HG03457 (cell line): ENCODE measurements around the gene HDAC4.

ENCODE experiments used
- ATAC-seq: cut with Tn5 transposase; IDR thresholded peaks from one replicate; pipeline ENCODE4 v1.9.1; 2021; ENCODE audit warnings: moderate number of reproducible peaks; ENCODE audit not compliant: unreplicated experiment

The HDAC4 gene

DNA sequence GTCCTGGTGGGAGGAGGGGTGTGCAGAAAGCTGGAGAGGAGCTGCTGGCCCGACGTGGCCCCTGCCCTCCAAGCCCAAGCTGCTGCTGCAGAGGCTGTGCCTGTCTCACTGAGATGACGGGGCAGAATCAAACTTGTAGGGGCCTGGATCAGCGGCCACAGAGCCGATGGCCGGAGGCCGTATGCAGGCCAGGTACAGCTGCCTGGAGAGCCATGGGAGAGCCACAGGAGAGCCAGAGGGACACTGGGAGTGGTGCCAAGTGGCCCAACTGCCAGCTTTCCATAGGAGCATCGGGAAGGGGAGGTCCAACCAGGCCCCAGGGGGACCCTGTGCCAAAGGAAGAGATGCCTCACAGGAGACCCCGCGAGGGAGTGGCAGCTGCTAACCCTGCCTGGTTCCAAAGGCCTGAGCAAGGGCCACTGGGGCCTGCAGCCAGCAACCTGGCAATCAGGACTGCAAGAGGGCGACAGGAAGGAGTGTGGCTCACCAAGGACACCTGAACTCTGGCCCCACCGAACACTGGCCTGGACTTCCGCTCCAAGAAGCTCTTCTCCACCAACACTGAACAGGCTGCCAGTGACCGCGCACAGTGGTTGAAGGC, 70.7 kb downstream of the HDAC4 start:
- no peak for ATAC-seq

DNA sequence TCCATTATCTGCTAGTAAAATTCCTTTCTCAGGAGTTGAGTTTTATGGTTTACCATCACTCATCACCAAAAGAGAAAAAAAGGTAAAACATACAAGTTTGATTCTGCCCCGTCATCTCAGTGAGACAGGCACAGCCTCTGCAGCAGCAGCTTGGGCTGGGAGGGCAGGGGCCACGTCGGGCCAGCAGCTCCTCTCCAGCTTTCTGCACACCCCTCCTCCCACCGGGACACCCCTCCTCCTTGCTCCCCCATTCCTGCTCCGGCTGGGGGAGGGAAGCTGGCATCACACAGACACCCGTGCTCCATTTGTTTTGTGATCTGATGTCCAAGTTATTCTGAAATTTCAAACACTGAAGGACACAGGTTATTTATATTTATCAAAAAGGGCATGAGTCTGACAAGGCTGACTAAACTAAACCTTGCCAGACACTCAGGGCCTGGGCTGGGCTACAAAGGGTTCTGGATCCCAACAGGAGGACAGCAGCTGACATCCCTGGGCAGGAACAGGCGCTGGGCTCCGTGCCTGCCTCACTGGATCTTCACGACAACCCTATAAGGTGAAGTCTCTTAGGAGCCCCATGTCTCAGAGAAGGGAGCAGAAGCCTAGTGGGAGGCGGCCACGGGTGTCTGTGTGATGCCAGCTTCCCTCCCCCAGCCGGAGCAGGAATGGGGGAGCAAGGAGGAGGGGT, 71.4 kb downstream of the HDAC4 start:
- no peak for ATAC-seq

DNA sequence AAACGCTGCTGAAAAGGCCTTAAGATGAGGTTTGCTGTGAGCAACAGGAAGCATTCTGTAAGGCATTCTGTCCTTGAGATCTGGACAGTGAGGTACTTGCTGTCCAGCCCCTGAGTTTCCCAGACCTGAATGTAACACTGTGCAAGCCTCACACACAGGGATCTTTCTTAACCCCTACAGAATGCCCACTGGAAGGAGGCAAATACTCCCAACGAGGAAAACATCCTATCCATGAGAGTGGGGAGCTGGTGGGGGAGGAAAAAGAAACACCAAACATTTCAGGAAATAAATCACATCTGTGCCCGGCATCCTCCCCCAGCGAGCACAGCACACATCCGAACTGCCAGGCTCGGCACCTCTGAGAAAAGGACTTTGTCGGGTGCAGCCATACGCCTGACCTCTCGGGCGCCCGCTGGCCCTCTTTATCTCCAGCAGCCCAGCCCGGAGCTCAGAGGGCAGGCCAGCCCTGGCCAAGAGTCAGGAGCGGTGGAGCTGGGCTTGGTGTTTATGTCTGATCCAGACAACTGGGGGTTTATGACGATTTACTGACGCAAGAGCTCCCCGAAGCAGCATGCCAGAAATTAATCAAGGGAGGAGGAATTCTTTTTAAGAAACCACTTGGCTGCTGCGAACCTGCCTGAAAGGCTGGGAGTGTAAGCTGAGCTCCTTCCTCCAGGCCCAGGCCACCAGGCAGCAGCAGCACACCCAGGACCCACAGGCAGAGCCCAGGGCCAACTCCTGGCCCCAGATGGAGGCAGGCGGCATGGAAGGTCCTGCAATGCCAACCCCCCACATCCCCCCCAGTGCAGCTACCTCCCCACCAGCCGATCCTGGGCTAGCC, 72.2 kb downstream of the HDAC4 start:
- no peak for ATAC-seq

DNA sequence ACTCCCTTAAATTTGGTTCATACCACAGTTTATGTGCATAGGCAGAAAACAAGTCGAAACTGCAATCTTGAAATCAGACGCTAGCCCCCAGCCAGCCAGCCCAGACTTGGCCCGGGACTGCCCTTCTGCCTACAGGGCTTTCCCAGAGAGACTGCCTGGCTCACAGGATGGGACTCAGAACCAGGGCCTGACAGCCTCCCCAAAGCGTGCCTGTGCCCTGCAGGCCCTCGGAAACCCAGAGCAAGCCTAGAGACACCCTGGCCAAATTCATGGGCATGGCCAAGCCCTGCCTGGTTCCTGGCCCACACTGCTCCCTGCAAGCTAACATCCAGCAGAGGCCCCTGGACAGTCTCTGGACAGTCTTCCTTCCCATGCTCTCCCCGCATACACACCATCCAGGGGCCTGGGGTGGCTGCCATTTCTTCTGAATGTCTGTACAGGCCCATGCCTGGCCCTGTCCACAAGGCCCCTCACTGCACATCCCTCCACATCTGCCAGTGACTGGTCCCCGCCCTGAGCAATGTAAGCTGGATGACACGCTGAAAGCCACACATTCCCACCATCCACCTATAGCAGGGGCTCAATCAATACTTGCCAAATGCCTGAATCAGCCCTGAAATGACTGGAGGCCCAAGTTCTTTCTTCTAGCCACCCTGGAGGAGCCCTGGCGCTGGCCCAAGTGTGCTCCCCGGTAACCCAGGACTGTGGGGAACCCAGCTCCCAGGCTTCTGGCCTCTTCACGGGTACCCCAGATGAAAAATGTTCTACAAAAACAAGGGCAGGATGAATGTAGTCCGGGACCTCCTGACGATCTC, 73.1 kb downstream of the HDAC4 start:
- peak; percentile 27 for ATAC-seq

DNA sequence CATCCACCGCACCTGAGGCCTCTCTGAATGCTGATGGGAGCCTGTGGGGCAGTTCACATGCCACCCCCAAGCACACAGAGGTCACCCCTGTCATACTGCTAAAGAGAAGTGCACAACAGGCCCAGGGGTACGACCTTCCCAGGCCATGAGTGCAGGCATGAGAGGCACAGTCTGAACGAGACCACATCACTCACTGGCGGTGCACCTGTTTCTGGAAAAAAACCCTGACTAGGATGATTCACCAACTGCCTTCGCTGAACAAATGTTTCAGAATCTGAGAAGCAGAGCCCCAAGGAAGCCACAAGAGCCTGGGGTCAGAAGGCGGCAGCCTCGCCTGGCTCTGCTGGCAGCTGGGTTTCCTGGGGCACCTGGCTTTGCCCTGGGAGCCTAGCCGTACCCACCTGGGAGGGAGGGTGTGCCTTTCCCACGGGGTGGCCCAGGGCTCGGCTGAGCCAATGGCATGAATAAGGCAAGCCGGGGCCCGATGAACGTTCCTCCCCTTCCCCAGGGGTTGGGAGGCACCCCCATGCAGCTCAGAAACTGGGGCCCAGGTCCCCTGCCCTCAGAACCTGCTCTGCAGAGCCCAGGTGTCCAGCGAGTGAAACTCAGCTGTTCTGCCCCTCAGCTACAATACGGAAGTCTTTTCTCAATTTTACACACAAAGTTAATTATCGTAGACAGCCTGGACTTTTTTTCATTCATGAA, 73.8 kb downstream of the HDAC4 start:
- ATAC-seq, result peak; percentile 52

DNA sequence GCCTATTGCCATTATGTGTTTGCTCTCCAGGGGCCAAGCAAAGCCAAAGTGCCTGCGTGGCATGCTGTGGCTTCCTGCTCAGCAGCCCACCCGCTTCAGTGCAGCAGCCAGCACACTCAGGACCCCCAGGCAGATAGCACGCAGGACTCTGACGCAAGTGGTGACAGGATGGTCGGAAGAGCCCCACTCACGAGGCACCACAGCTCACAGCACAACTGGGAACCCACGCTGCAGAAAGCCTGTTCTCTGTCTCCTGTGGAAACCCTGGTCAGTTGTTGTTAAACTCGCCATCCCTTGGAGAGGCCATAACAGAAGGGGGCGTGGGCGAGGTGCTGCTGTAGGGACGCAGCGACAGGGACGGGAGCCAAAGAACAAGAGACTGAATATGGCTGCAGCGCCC, 76.4 kb downstream of the HDAC4 start:
- no peak for ATAC-seq

DNA sequence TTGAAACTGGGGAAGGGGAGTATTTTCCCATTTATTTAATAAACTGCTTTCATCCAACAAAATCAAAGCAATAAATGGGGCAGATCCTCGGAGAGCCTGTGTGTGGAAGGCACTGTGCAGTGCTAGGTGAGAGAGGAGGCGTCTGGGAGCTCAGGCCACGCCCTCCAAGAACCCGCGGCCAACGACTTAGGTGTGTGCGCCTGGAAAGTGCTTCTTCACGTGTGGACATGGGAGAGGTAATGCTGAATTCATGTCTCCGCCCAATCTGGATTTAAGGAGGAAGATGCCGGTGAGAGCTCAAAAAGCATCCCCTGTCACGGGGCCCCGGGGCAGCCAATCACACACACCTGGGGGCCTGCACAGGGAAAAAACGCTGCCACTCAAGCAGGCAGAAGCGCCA, 77.4 kb downstream of the HDAC4 start:
- ATAC-seq, result no peak

DNA sequence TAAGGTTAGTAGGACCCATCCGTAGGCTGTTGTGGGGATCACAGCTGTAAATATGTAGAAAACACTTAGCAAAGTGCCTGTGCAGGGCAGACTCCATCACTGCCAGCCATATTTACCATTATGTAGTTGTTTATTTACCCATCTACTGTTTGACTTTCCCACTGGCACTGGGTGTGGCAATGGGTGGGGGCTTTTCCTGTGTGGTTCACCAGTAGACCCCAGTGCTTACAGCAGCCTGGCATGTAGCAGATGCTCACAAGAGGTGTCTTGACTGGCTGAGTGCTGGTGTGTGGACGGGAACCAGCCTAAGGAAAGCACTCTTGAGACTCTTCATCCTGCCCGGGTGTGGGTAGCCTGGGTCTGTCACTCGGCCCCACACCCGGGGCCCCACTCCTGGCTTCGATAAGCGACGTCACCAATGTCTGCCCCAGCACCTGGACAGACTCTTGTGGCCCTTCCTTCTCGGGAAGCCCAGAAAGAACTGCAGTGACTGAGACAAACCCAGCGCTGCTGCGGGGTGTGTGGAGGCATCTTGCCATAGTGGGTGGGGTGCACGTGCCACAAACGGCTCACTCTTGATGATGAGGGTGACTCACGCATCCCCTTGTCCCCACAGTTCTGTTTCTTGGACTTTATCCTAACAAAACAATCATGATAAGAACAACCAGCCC, 78.3 kb downstream of the HDAC4 start:
- ATAC-seq, result no peak

DNA sequence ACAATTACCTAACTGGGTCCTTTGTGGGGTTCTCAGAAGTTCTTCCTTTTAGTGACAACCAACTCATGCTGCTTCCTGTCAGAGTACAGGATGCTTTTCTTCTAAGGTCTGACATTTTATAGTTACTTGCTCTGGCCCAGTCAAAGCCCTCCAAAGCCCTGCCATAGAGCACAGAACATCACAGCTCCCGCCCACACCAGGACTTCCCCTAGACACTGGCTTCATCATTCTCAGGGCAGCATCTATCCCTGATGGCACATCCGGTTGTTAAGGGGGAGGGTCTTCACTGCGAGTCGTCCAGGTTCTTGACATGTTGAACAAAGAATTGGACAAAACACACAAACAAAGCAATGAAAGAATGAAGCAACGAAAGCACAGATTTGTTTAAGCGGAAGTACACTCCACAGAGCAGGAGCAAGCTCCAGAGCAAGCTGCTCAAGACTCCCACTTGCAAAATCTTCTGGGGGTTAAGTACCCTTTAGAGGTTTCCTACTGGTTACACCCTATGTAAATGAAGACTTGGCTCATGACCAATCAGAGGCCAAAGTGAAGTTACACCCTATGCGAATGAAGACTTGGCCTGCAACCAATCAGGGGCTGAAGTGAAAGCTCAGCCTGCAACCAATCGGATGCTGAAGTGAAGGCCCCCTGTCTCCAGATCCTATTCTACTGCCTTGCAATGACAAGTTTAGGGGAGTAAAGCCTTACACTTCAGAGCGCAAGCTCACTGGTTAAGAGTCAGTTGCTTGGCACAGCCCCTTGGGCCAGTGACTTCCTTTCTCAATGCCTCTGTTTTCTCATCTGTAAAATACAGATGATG, 79.0 kb downstream of the HDAC4 start:
- ATAC-seq, result no peak

DNA sequence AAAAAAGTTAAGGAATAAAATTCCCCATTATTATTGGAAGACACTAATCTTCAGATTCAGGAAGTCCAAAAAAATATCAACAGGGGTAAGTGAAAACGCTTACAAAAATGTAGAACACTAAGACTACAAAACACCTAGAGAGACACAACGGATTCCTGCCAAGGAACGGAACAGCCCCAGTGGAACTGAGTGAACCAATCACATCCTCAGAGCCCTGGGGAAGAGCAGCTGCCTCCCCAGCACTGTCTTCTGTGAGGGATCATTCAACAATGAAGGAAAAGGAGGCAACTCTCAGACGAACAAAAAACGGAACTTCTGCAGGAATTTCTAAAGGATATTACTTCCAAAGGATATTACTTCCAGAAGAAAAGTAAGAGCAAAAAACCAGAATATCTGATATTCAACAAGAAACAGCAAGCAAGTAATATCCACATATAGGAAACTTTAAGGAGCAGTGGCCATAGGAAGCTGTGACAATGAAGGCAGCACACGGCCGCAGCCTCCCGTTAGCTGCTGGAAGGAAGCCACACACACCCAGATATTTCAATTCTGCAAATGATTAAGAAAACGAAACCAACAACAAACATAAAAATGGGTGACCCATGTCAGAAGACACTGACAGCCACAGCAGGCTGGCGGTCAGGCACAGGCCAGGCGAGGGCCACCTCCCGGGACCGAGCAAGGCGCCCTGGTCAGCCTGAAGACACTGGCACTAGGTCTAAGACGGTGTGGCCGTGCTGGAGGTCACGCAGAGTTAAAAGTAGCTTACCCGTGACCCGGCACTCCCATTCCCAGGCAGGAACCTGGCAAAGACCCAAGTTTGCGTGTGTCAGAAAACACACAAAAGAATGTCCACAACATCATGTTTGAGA, 81.8 kb downstream of the HDAC4 start:
- no peak for ATAC-seq

DNA sequence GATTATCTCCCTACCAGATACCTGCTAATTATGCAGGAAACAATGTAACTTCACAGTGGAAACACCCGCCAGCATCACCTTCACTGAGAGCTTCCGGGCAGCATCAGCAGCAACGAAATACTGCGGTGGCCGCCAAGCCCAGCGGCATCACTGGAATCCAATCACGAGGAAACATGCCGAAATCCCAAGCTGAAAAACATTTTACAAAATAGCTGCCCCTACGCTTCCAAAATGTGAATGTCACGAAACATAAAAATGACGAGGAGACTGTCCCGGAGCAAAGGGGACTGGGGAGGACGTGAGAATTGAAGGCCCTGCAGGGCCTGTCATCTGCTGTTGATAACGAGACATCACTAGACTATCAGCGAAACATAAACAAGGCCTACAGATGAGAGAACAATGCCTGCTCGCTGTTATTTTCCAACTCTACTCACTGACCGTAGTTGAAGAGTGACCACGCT, 82.6 kb downstream of the HDAC4 start:
- ATAC-seq, result no peak

DNA sequence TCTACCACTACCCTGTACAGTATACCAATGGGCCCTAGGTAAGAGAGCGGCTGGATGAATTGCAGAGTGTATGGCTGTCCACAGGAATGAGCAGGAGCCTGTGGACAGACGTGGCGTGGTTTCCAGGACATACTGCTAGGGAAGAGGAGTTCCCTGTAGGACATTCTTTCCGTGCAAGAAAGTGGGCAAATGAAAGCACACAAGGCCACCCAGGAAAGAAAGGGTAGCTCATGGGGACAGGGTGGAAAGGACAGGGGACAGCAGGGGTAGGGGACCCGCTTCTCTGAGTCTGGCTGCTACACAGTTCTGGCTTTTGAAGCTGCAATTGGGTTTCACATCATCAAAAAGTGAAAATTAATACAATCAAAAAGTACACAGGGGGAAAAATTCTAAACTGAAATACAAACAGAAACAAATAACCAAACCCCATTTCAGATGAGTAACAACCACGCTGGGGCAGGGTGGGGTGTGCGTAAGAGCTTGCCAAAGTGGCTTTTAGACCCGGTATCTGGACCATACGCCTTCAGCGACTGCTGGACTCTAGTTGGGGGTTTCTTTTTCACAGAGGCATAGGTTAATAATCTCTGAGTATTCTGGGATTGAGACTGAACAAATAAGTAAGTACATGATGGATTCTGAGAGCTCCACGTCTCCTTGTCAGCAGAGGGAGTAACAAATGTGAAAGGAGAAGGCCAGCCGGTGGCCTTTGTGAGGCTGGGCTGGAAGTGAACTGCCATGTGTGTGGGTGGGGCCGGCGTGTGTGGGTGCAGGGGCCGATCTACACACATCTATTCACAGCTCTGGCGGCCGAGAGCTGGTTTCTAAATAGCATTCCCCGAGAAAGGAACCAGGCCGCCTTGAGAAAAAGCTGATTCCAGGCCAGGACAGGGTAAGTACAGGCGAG, 84.0 kb downstream of the HDAC4 start:
- ATAC-seq, result no peak

DNA sequence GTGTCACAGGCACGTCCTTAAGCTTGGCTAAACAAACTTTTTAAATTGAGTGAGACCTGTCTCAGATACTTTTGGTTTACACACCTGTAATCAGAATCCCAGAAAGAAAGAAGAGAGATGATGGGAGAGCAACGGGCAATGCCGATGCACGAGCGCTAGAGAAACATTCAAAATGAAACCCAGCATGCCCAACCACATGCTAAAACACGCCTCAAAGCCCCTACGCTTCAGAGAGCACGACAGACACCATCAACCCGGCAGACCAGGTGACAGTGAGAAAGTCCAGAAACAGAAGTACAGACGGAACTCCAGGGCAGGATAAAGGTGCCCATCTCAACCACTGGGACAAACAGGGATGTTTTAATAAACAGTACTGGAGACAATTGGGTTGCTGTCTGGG, 85.5 kb downstream of the HDAC4 start:
- no peak for ATAC-seq

DNA sequence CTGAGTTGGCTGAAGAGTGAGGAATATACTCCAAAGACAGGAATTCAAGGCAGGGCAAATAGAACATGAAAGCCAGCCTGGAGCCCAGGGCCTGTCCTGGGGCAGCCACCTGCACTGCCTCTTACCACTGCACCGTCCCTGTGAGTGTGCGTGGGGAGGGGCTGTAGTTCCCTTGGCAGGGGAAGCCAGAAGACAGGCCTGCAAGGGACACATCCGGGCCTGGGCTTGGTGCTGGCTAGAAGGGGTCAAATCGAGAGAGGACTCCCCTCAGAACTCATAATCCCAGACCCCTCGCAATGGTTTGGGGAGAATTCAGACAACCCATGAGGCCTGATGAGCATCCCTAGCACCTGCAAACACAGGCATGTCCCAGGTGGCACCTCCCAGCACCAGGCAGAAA, 87.0 kb downstream of the HDAC4 start:
- no peak for ATAC-seq

DNA sequence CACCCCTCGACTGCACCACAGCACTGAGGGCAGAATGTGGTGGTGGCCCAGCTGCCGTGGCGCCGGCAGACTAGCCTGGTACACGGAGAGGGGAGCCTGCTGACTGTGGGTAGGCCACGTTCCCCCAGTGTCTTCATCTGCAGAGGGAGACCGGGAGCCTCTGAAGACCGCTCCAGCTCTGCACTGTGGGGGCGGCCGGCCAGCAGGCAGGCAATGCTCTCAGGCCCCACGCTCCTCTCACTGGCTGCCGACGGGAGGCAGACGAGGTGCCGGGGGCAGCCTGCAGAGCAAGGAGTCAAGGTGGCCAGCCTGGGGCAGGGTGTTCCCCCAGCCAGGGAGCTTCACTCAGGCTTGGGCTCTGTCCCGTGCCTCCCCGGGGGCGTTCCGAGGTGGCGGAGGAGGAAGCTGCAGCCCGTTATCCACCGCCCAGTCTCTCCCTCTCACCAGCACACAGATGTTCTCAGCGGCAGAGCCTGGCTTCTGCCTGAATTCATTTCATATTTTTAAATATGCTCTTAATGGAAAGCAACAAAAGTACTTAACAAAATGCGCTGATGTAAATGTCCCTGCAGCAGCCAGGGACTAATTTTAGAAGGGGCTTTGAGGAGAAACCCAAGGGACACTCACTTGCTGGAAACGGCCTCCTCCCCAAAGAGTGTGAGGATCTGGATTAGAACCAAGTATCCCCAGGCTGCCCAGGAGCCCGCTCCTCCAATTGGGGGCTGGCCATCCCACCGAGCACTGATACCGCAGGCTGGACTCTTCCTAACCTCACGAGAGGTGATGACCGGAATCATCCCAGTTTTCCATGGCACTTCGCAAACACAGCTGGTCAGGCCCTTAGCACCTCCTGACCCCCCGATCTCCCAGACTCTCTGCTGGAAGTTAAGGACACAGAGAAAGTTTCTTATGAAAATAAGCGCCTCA, 87.8 kb downstream of the HDAC4 start:
- no peak for ATAC-seq

DNA sequence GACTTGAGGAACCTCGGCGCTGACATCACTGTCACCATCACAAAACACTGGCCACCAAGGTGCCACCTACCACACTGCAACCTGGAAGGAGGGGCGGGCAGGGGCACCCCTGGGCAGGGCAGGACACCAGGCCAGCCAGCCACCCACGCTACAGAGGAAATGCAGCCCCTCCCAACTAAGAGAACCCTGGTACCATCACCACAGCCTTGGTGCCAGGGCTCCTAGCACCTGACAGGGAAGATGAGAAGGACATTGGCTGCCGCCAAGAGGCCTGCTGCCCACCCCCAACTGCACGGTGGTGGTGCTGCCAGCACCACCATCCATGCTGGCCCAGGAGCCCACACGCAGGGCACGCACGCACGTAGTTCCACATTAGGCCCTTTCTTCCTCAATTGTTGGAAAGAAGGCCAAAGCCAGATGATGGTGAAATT, 88.7 kb downstream of the HDAC4 start:
- no peak for ATAC-seq
